GM18498 (cell line): ENCODE measurements around the gene THUMPD3.

ENCODE experiments used
- ATAC-seq: cut with Tn5 transposase; IDR thresholded peaks from one replicate; pipeline ENCODE4 v1.9.1; 2021; ENCODE audit warnings: mild to moderate bottlenecking, moderate library complexity; ENCODE audit not compliant: unreplicated experiment

The THUMPD3 gene, protein sequence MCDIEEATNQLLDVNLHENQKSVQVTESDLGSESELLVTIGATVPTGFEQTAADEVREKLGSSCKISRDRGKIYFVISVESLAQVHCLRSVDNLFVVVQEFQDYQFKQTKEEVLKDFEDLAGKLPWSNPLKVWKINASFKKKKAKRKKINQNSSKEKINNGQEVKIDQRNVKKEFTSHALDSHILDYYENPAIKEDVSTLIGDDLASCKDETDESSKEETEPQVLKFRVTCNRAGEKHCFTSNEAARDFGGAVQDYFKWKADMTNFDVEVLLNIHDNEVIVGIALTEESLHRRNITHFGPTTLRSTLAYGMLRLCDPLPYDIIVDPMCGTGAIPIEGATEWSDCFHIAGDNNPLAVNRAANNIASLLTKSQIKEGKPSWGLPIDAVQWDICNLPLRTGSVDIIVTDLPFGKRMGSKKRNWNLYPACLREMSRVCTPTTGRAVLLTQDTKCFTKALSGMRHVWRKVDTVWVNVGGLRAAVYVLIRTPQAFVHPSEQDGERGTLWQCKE

DNA sequence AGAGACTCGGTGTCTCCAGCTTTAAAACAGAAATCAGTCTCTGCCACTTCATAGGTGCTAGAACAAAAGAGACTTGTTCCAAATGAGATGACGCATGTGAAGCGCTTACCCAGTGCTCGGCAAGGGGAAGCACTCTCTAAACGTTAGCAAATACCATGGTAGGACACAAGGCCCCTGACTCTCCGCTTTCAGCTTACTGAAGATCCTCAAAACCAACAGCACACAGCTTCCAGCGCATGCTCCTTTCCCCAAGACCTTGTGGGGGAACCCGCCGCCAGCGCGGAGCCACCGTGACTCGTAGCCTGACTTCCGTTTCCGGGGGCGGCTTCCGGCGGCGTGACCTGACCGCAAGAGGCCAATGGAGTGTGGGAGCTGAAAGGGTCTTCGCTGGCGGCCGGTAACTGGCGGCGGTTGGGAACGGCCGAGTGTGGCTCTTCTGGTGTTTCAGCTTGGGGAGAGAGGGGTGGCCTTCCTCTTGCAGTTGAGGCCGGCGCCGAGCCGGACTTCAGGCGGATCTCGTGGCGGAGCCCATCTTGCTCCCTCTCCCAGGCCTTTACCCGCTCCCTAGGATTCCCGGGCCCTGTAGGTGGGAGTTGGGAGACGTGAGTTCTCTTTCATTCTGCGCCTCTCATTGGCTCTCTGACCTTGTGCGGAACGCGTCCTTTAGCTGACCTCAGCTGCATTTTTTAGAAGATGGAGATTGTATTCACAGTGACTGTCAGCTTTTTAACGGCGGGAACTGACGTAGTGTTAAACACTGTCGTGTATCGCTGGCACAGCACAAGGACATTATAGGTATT is at the start of gene THUMPD3:
TSS of gene THUMPD3 (plus strand) at position 324 of the 800 bp plus-strand sequence. CDS start 2,015 bp downstream, outside the sequence.
- ATAC-seq = peak; percentile 98

DNA sequence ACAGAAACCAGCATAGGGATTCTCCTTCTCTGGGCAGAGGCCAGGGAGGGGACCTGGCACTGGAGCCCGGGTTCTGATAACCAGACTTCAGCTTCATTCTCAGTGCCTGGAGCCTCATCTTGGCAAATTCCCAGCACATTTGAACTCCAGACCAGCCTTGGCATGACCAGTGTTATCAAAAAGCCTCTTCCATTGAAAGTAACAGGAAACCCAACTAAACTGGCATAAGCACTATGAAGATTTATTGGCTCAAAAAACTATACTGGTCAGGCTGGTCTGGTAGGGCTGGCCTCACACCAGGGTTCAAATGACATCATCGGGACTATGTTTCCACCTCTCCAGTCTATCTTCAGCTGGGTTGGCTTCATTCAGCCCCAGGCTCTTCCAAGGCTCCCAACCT is 48.1 kb upstream of the THUMPD3 start:
- no peak for ATAC-seq

DNA sequence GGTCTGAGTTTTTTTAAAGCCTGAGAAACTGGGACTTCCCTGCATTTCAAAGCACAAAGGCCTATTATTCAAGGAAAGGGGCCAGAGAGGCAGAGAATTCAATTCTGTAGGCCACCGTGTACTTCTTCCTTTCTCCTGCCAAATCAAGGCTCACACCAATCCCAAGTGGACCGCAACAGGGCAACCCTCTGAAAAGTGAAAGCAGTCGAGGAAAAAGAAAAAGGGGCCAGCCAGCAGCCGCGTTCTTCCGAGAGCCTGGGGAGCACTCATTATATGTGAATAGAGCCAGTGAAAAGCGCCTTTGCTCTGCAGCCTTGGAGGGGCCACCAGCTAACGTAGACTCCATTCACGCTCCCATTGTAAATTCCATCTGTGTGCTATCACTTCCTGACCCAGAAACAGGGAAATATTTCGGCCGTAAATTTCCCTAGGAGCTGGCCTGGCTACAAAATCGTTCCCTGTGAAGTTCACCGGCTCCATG is 45.9 kb upstream of the THUMPD3 start:
- no peak for ATAC-seq

DNA sequence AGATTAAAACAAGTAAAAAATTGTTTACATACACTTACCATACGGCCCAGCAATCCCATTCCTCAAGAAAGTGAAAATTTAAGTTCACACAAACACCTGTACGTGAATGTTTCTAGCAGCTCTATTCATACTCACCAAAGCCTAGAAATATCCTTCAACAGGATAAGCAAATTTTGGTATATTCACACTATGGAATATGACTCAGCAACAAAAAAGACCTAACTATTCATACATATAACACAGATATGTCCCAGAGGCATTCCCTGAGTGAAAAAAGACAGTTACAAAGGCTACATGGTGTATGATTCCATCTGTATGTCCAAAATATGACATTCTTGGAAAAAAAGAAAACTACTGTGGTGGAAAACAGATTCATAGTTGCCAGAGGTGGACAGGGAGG is 40.1 kb upstream of the THUMPD3 start:
- no peak for ATAC-seq

DNA sequence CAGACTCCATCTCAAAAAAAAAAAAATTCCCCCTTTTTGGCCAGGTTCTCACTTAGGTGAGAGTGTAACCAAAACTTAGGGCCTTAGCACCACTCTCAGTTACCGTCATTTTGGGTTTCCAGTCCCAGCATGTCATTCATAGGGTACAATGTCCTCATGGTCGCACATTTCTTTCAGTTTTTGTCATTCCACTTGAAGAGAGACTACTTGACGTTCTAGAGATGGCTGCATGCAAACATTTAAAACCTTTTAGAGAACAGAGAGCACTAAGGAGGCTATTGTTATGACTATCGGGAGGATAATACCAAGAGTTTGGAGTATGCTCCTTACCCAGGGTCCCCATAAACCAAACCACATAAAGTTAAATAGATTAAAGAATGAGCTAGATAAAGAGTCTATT is 37.9 kb upstream of the THUMPD3 start:
- no peak for ATAC-seq

DNA sequence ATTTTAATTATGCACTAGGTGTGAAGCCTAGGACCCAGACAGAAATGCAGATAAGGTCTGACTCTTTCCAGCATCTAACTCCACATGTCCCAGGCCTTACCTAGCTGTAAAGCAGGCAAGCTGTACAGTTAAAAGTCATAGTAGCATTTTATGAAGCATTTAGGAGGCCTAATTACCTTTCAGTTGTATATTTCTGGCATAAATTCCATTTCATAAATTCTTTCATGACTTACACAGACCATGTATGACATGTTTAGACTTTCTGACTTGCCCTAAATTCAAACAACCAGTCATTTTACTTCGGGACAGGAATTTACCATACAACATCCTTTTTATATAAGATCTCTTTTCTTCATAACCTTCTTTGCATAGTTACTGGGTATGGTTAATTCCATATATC is 35.3 kb upstream of the THUMPD3 start:
- no peak for ATAC-seq

DNA sequence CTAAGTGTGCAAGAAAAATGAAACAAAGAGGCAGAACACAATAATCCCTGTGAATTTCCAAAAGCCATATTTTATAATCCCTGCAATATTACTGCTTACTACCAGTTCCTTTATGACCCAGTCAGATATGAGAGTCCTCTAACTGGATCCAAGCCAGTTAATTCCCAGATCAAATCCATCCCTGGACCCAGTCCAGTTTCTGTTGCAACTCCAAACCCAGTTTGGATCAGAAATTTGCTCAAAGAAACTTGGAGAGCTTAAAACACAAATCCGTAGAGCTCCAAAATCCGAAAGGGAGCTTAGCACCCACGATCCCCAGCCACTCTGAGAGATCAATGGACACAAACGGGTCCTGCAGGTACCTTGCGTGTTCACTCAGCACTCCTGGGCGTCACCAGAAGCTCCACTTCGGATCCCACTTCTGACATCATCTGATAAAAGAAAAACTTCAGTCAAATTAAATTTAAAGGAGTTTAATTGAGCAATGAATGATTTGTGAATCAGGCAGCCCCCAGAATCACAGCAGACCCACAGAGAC is 32.6 kb upstream of the THUMPD3 start:
- no peak for ATAC-seq

DNA sequence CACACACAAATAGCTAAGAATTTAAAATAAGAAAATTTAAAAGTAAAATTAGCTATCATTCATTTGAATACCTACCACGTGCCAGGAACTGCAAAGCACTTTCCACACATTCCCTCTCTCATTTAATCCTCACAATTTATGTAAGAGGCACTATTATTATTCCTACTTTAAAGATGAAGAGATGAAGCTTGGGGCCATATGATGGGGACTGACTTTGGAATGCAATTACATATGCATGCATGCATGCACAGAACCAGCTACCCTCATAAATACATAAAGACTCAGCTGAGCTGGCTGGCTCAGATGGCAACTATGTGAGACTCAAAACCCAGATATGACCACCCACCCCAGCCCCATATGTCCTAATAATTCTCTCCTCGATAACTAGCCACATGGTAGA is 31.7 kb upstream of the THUMPD3 start:
- no peak for ATAC-seq

DNA sequence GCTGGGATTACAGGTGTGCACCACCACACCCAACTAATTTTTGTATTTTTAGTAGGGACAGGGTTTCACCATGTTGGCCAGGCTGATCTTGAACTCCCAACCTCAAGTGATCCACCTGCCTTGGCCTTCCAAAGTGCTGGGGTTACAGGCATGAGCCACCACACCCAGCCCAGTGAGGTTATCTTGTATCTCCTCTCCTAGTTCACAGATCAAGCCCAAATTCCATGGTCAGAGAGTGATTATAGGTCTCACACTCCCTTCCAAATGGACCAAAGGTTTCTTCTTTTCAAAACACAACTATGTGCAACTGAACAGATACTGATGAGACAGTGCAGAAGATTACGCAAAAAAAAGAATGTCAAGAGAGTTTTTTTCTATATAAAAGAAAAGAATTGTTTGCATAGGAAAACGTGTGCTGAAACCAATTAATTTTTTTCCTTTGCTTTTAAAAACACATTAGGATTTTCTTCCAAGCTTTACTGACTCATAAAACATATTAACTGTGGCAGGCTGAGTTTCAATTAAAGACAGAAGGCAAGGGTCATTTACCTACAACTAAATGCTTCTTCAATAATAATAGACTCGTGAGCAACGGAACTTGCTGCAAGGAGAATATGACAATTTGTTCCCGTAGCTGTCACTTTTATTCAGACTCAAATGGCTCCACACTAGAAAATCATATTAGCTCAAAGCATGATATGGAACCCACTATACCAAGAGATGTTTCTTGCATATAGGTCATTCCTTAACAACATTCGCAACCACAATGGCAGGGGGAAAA is 30.4 kb upstream of the THUMPD3 start:
- no peak for ATAC-seq

DNA sequence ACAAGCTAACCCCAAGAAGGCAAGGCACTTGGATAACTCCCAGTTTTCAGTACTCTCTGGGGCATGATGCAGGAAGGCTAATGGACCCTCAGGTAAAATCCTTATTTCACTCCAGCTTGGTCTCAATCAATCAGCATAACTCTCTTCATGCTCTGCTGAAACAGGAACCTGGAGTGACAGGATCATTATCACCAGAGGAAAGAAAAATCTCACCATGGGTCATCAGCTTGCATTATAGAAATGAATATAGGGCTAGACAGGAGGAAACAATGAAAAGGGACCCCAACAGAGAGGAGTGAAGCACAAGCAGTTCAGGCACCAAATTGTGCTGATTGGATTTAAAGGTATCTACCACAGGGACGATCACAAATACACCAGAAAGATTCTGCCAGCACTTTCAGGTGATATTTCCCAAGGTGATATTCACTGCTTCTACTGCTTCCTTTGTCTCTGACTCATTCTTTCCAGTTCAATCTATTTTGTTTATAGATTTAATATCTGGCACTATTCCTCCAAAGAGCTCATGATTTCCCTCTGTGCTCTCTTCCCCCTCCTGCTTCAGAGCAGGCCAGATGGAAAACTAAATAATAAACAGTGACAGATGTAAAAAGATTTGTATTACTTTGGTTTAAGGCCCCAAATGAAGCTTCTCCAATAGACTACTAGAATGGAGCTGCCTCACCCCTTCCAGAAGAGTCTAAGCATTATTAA is 22.9 kb upstream of the THUMPD3 start:
- ATAC-seq = no peak

DNA sequence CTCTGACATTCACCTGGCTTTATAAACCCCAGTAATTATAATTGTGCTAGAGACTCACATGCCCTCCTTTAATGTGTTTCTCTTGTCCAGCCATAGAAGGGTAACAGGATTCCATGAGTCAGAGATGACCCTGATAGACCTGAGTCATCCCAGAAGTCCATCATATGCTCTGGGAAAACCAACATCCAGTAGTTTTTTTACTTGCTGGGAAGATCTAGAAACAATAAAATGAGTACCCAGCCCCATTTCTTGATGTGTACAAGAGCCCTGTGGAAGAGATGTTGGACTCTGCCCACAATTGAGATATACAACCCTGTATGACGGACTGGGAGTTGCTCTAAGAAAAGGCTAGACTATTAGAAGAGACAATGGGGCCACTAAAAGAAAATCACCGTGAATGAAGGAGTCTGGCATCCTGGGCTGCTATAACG is 22.4 kb upstream of the THUMPD3 start:
- ATAC-seq = no peak

DNA sequence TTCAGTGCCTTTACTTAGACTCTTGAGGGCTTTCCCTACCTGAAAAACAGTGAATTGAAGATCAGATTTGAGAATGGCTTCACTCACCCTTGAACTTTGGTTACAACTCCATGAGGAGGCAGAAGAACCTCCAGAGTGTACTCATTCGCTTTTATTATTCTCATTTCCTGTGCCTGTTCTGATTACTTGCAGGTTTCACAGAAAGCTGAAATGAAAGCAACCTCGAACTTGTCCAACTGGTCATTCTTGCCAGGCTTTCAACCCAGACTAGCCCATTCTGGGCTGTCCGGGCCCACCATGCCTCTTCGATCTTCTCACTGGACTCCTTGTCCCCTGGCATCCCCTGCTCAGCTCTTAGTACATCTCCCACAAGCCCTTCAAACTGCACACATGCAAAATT is 20.2 kb upstream of the THUMPD3 start:
- no peak for ATAC-seq

DNA sequence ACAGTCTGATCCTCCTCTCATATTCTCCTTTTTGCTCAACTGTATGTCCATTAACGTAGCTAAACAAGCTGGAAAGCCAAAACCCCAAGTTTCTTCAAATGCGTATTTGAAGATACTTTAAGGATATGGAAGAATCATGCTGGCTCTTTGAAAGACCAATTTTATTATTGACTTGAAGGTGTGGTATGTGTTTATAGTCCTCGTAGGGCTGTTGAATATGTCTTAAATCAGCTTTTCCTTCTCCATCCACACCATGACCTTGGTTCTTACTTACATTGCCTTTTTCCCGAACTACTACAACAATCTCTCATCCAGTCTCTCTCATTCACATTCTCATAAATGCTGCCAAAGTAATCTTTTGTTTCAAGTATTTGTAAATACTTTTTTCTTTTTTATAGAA is 19.7 kb upstream of the THUMPD3 start:
- ATAC-seq = no peak

DNA sequence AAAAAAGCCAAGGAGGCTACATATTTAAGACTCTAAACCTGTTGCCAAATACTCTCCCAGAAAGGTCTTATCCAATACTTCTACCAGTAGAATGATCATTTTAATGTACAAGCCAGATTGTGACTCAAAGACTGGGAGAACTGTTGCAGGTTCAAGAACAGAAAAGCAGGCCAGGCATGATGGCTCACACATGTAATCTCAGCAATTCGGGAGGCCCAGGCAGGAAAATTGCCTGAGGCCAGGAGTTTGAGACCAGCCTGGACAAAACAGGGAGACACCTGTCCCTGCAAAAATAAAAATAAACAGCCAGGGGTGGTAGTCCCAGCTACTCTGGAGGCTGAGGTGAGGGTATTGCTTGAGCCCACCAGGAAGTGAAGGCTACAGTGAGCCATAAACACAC is 17.8 kb upstream of the THUMPD3 start:
- no peak for ATAC-seq

DNA sequence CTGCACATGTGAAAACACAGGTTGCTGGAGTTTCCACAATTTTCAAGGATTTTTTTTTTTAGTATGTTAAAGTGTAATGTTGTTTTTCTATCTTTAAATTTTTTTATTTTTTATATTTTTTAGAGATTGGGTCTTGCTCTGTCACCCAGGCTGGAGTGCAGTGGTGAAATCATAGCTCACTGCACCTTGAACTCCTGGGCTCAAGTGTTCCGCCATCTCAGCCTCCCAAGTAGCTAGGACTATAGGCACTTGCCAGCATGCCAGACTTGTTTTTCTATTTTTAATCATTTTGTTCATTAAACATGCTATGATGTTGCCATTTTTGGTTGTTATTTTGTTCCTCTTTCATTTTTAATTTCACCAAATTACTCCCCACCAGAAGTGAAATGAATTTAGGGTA is 16.7 kb upstream of the THUMPD3 start:
- ATAC-seq = no peak

DNA sequence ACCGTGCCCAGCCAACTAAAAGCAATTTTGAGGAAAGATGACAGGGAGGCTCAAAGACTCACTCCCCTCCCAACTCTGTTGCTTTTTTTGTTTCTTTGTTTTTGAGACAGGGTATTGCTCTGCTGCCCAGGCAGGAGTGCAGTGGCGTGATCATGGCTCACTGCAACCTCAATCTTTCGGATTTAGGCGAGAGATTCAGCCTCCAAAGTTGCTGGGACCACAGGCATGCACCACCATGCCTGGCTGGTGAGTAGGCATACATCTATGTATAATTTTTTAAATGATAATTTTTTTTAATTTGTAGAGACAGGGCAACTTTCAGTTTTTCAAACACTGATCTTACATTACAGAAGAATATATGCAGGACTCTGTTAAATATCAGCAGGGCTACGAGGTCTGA is 15.8 kb upstream of the THUMPD3 start:
- ATAC-seq = no peak

DNA sequence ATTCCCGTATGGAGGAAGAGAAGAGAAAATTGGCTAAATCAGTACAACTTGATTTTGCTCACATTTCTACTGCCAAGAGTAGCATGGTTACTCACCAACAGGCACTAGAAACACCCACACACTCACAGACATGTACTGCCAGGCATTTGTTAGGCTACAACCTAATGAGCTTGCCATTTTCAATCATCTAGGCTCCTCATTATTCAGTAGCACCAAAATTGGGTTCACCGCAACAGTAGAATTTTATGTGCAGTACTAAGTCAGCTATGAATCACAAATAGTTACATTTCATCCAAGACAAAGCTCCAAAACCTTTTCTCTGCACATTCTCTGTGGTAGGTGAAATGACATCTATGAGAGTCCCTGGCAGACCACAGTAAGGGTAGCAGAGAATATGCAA is 15.0 kb upstream of the THUMPD3 start:
- no peak for ATAC-seq

DNA sequence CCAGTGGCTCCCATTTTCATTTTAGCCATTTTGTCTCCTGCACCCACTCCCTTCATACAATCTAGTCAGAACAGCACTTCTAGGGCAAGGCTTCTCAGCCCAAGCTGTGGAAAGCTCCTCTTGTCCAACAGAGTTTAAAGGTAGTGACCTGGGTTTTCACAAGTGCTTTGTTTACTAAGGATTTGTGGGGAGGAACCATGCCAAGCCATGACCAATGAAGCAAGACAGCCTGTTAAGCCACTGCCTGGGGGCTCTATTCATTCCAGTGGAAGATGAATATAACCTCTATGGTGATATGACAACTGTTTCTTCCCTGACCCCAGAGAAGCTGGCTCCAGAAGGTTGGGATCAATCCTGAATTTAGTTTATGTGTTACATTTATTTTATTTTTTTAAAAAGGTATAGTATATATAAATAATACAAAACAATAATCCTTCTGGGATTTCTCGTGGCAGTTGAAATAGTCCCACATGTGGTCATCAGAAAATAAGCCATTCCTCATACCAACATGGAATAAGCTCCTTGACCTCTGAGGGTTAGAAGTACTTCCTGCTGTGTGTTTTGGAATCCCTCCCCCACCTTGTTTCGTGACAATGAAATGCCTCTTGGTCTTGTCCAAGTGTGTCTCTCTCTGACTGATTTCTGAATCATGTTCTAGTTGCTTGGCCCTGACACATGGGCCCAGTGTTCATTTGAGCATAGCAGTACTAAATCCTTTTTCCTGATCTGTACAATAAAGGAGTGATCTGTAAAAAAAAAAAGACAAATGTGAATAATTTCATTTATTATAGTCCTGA is 13.3 kb upstream of the THUMPD3 start:
- no peak for ATAC-seq

DNA sequence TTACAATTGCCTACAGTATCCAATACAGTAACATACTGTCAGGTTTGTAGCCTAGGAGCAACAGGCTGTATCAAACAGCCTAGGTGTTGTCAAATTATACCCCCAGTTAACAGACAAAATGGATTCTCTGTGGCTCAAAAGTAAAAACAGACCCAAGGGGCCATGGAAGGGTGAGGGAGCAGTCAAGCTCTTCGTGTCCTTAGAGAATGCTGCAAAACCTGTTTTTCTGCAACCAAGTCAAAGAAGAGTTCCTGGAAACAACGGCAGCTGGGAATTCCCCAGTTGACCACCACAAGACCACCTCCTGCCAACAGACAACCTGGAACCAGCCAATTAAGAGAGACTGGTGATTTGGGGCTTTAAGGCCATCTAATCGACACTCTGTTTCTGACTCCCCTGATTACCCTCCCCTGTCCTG is 11.1 kb upstream of the THUMPD3 start:
- no peak for ATAC-seq
